Measurements from ENCODE around the gene TET1. TPM values are rescaled to one million over a fixed set of nuclear protein-coding genes. Genes with fewer than 3 reads are reported as not detected.
"Not testable (repeated sequence)": the region's sequence is repeated elsewhere in the genome, so short reads cannot be mapped to it uniquely, and the experiment has no call there.

TET1 gene
- polyA plus RNA-seq, 2 of the 4 experiments (the other 2 are of a cell fraction): 0.45 to 1.8 TPM

DNA sequence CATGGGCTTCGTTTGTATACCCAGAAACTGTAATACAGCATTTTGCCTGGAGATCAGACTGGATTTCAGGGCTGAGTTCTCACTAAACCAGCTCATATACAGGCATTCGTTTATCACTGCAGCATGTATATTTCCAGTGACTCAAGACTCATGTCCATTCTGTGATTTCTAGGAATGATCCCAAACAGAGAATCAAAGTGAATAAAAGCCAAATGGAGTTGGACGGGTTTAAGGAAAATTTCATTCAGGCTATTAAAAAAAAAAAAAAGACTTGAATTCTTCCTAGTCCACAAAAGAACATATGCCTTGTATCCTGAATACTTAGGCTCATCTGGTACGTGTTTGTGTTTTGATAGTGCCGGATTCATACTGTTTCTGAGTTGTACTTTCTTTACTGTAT is 46.8 kb downstream of the TET1 start (continued):
- TF ChIP-seq ZFP36 (IDR thresholded peaks at IDR 0.05; ENCODE audit: borderline replicate concordance, partially characterized antibody) (no peak), BHLHE40 (IDR thresholded peaks at IDR 0.05; ENCODE audit: low read depth, low read length) (no peak)
- TF ChIP-seq, protein P1, sequence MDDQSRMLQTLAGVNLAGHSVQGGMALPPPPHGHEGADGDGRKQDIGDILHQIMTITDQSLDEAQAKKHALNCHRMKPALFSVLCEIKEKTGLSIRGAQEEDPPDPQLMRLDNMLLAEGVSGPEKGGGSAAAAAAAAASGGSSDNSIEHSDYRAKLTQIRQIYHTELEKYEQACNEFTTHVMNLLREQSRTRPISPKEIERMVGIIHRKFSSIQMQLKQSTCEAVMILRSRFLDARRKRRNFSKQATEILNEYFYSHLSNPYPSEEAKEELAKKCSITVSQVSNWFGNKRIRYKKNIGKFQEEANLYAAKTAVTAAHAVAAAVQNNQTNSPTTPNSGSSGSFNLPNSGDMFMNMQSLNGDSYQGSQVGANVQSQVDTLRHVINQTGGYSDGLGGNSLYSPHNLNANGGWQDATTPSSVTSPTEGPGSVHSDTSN (IDR thresholded peaks at IDR 0.05): no peak

DNA sequence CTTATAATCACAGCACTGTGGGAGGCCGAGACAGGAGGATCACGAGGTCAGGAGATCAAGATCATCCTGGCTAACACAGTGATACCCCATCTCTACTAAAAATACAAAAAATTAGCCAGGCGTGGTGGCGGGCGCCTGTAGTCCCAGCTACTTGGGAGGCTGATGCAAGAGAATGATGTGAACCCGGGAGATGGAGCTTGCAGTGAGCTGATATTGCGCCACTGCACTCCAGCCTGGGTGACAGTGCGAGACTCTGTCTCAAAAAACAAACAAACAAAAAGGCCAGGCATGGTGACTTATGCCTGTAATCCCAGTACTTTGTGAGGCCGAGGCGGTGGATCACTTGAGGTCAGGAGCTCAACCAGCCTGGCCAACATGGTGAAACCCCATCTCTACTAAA is 49.9 kb downstream of the TET1 start:
- H3K27ac ChIP-seq; H3K4me1 ChIP-seq; FAIRE-seq; ATAC-seq; H3K4me3 ChIP-seq; POLR2A ChIA-PET; H3K9me3 ChIP-seq; H3K4me2 ChIP-seq; CTCF ChIA-PET; DNase-seq (ENCODE audit: low read depth in 1 of 2, low spot score in 1 of 2): not testable (repeated sequence)
- 89% methylated on average over 10 of the region's 10 CpGs for WGBS (ENCODE audit: missing lambda C conversion rate)

DNA sequence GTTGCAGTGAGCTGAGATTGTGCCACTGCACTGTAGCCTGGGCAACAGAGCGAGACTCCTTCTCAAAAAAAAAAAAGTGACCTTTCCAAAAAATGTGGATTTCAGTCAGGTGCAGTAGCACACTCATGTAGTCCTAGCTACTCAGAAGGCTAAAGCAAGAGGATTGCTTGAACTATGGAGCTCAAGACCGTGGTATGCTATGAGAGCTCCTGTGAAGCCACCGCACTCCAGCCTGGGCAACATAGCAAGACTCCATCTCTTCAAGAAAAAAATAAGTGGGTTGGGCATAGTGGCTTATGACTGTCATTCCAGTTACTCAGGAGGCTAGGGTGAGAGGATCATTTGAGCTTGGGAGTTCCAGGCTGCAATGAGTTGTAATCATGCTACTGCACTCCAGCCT is 51.1 kb downstream of the TET1 start:
- Histone ChIP-seq H3K9me3 (no peaks in the 10 kb centered on the region), H3K27ac (no peak overlapping the region), H3K4me3 (no peak overlapping the region), H3K4me2 (no peak overlapping the region), H3K4me1 (no peaks in the 10 kb centered on the region)
- POLR2A ChIA-PET: interaction anchor here (1.5 kb wide), 1 partner anchor 10 kb away, joined by 9 read pairs; no protein-coding TSS in a partner anchor
- FAIRE-seq (no peak), ATAC-seq (no peak), DNase-seq (ENCODE audit: low read depth in 1 of 2, low spot score in 1 of 2) (no peak)
- 89% methylated on average over 3 of the region's 3 CpGs for WGBS (ENCODE audit: missing lambda C conversion rate)
- CTCF ChIA-PET: interaction anchor here (0.6 to 0.8 kb wide), 2 partner anchors 60 to 101 kb away, joined by 3 read pairs; no protein-coding TSS in a partner anchor
- TF ChIP-seq TP53 (CRISPR knock-in tag; IDR thresholded peaks at IDR 0.05) (no peak), HEYL (CRISPR knock-in tag; IDR thresholded peaks at IDR 0.05) (no peak), EHMT2 (IDR thresholded peaks at IDR 0.05; ENCODE audit: low read depth) (no peak), POLR2A (IDR thresholded peaks at IDR 0.05; ENCODE audit: low read length) (no peak), RCOR1 (IDR thresholded peaks at IDR 0.05; ENCODE audit: low read depth, low read length) (no peak), RARB (CRISPR knock-in tag; IDR thresholded peaks at IDR 0.05) (no peak), PHF8 (IDR thresholded peaks at IDR 0.05; ENCODE audit: borderline replicate concordance, low read depth) (no peak), RFX5 (IDR thresholded peaks at IDR 0.05) (no peak), MYC (IDR thresholded peaks at IDR 0.05; ENCODE audit: borderline replicate concordance, low read length) (no peak), CHD4 (IDR thresholded peaks at IDR 0.05; ENCODE audit: borderline replicate concordance) (no peak), MAZ (IDR thresholded peaks at IDR 0.05; ENCODE audit: borderline replicate concordance, low read depth, low read length) (no peak), ZFP36 (IDR thresholded peaks at IDR 0.05; ENCODE audit: borderline replicate concordance, partially characterized antibody) (no peak)
- TF ChIP-seq, protein P2, sequence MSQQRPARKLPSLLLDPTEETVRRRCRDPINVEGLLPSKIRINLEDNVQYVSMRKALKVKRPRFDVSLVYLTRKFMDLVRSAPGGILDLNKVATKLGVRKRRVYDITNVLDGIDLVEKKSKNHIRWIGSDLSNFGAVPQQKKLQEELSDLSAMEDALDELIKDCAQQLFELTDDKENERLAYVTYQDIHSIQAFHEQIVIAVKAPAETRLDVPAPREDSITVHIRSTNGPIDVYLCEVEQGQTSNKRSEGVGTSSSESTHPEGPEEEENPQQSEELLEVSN (IDR thresholded peaks at IDR 0.05; ENCODE audit: borderline replicate concordance, low read depth): no peak
- TF ChIP-seq, protein P3, sequence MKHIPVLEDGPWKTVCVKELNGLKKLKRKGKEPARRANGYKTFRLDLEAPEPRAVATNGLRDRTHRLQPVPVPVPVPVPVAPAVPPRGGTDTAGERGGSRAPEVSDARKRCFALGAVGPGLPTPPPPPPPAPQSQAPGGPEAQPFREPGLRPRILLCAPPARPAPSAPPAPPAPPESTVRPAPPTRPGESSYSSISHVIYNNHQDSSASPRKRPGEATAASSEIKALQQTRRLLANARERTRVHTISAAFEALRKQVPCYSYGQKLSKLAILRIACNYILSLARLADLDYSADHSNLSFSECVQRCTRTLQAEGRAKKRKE (CRISPR knock-in tag; IDR thresholded peaks at IDR 0.05; ENCODE audit: low read depth): no peak

DNA sequence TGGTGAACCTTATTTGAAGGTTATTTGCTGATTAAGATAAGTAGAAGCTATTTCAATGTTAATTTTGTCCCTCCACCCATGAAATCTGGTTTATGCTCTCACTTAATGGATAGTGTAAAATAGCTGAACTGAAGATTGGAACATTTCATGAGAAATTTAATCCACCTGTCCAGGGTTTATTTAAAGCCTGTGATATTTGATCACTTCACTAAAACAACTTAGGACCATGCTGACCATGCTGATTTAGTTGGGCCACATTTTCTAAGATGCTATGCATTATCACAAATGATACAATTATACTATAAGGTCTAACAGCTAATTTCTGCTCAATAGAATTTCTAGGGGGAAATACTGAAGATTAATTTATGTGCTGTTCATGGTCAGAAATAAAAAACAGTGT is 53.8 kb downstream of the TET1 start:
- H3K4me3 ChIP-seq; ATAC-seq; POLR2A ChIA-PET; FAIRE-seq; DNase-seq (ENCODE audit: low read depth in 1 of 2, low spot score in 1 of 2); H3K4me2 ChIP-seq; H3K9me3 ChIP-seq; H3K4me1 ChIP-seq; H3K27ac ChIP-seq: not testable (repeated sequence)
- CTCF ChIA-PET: interaction anchor here (0.6 to 0.7 kb wide), 3 partner anchors 21 to 728 kb away, joined by 3 to 5 read pairs (median 3); no protein-coding TSS in a partner anchor

DNA sequence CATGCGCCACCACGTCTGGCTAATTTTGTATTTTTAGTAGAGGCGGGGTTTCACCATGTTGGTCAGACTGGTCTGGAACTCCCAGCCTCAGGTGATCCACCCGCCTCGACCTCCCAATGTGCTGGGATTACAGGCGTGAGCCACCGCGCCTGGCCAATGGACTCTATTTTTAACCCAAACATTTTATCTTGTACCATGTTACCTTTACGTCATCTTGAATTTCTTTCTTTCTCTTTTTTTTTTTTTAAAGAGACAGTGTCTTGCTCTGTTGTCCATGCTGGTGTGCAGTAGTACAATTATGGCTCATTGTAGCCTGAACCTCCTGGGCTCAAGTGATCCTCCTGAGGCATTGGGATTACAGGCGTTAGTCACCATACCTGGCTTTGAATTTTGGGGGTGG is 57.6 kb downstream of the TET1 start:
- H3K4me2 ChIP-seq; H3K4me3 ChIP-seq; H3K4me1 ChIP-seq; DNase-seq (ENCODE audit: low read depth in 1 of 2, low spot score in 1 of 2); ATAC-seq; FAIRE-seq; H3K9me3 ChIP-seq; POLR2A ChIA-PET; H3K27ac ChIP-seq: not testable (repeated sequence)
- WGBS (ENCODE audit: missing lambda C conversion rate): 80% methylated on average over 10 of the region's 10 CpGs
- CTCF ChIA-PET: interaction anchor here (0.6 kb wide), 1 partner anchor 205 kb away, joined by 3 read pairs; no protein-coding TSS in a partner anchor

Measured in A549 (cell line).